Mucosa of descending colon (tissue), 3 donors: Measurements from ENCODE around the gene ST6GALNAC3. TPM values are rescaled to one million over a fixed set of nuclear protein-coding genes. Genes with fewer than 3 reads are reported as not detected.
"Not testable (repeated sequence)": the region's sequence is repeated elsewhere in the genome, so short reads cannot be mapped to it uniquely, and the experiment has no call there.

Source experiments
- ATAC-seq: fragments of 200-7000 bp; cut with Tn5 transposase; one replicate; pipeline ENCODE4 v1.9.1; 2020; ENCODE audit warnings: mild to moderate bottlenecking, moderate library complexity
- DNase-seq, 3 donors: peaks; one replicate each; pipeline ENCODE4 v3.0.0-alpha.2; 2020
- H3K36me3 ChIP-seq: fragments of 200-600 bp; one replicate; pipeline ENCODE4 v1.8.0; 2021; ENCODE audit warnings: low read depth, mild to moderate bottlenecking
- H3K4me1 ChIP-seq: fragments of 200-600 bp; one replicate; pipeline ENCODE4 v1.8.0; 2021; ENCODE audit warnings: low read depth, mild to moderate bottlenecking
- H3K4me3 ChIP-seq: fragments of 200-600 bp; one replicate; pipeline ENCODE4 v1.8.0; 2021; ENCODE audit warnings: mild to moderate bottlenecking
- H3K9me3 ChIP-seq: fragments of 200-600 bp; one replicate; pipeline ENCODE4 v1.8.0; 2021; ENCODE audit warnings: mild to moderate bottlenecking
- CTCF ChIP-seq: fragments of 200-600 bp; IDR thresholded peaks from one replicate; pipeline ENCODE4 v1.8.0; 2022; ENCODE audit warnings: antibody characterized with exemption, mild to moderate bottlenecking
- intact Hi-C, 2 donors: fragments of 100-400 bp; cut with DNase I in 1 of 2; cut with micrococcal nuclease in 1 of 2; formaldehyde crosslinking; loops; one replicate each; pipeline versions ENCODE4 v1.11.0 to v1.11.1; 2022; cut with DNase I, micrococcal nuclease
- total RNA-seq, 3 donors: library from RNA; stranded (reverse); fragmentation: NEBNext Ultra II Directional in 2 of 3; extraction: Animal tissue kit (Norgen Biotek cat#: 25700) in 2 of 3; gene quantifications; one replicate each; pipeline versions ENCODE4 v1.2.1 to v1.2.4, GENCODE V29; 2021 to 2023
- donor health status: DM: no; HTN: no; CAD: no; lungs with moderate emphysema.
- donor health status: DM: no; HTN: no; CAD: no.
- donor health status: DM: no; HTN: yes; CAD: no.

ST6GALNAC3 gene
- total RNA-seq, 3 donors from 2014 or later, result 5.4 to 9.0 (median 6.7) TPM

GRCh38 chr1:76048926-76049325 lies 25.6 kb upstream of the ST6GALNAC3 start:
- no peak for ATAC-seq
- DNase-seq, result no peak
- TF ChIP-seq CTCF, result no peak
- H3K4me3 ChIP-seq, result no peak overlapping the region
- intact Hi-C loops, result no loop called here
- H3K9me3 ChIP-seq, result no peaks in the 10 kb centered on the region
- H3K4me1 ChIP-seq, result no peaks in the 10 kb centered on the region
- H3K36me3 ChIP-seq, result no peaks in the 10 kb centered on the region

GRCh38 chr1:76049498-76049897 lies 25.0 kb upstream of the ST6GALNAC3 start:
- Histone ChIP-seq H3K36me3 (no peaks in the 10 kb centered on the region), H3K9me3 (no peaks in the 10 kb centered on the region), H3K4me3 (no peak overlapping the region), H3K4me1 (no peaks in the 10 kb centered on the region)
- ATAC-seq (no peak), DNase-seq (no peak)
- intact Hi-C loops, result no loop called here
- no peak for TF ChIP-seq CTCF

- DNase-seq, H3K4me3 ChIP-seq, intact Hi-C loops, H3K9me3 ChIP-seq, ATAC-seq, H3K36me3 ChIP-seq, H3K4me1 ChIP-seq: not testable (repeated sequence)
Observed at GRCh38 chr1:76050073-76050472, 24.5 kb upstream of the ST6GALNAC3 start.

GRCh38 chr1:76053021-76053420 lies 21.5 kb upstream of the ST6GALNAC3 start:
- ATAC-seq, result no peak
- TF ChIP-seq CTCF, result no peak
- no peaks in the 10 kb centered on the region for H3K4me1 ChIP-seq

GRCh38 chr1:76054359-76054758 lies 20.2 kb upstream of the ST6GALNAC3 start:
- H3K9me3 ChIP-seq, result no peaks in the 10 kb centered on the region
- DNase-seq, result no peak
- ATAC-seq, result no peak
- H3K4me1 ChIP-seq, result no peaks in the 10 kb centered on the region
- no peak for TF ChIP-seq CTCF
- H3K4me3 ChIP-seq, result no peak overlapping the region
- intact Hi-C loops, result no loop called here
- no peaks in the 10 kb centered on the region for H3K36me3 ChIP-seq

More at GRCh38 chr1:76053021-76053420, 21.5 kb upstream of the ST6GALNAC3 start:
- intact Hi-C loops, result no loop called here
- H3K36me3 ChIP-seq, result no peaks in the 10 kb centered on the region
- DNase-seq, result no peak
- no peaks in the 10 kb centered on the region for H3K9me3 ChIP-seq
- no peak overlapping the region for H3K4me3 ChIP-seq

- Histone ChIP-seq H3K4me3 (no peak overlapping the region), H3K36me3 (no peaks in the 10 kb centered on the region), H3K9me3 (no peaks in the 10 kb centered on the region), H3K4me1 (no peaks in the 10 kb centered on the region)
- intact Hi-C loops, result no loop called here
- TF ChIP-seq CTCF, result no peak
- DNase-seq (no peak), ATAC-seq (no peak)
Observed at GRCh38 chr1:76055987-76056386, 18.6 kb upstream of the ST6GALNAC3 start.
